Astrocyte (in vitro differentiated cells and primary cell): ENCODE measurements around the gene TMEM184B. TPM values are rescaled to one million over a fixed set of nuclear protein-coding genes. Genes with fewer than 3 reads are reported as not detected.

ENCODE experiments used
- DNase-seq: peaks from one replicate; pipeline ENCODE4 v3.0.0-alpha.2; 2010; ENCODE audit warnings: low read depth
- FAIRE-seq: peaks from 2 replicates; lab custom pipeline; 2011; peaks lifted over from hg19 to GRCh38; lab: Jason Lieb, UNC
- H2AFZ ChIP-seq: 2 replicates; pipeline ENCODE4 v1.6.0; 2012; ENCODE audit warnings: low read depth, low read length, inconsistent platforms
- H3K27ac ChIP-seq: 2 replicates; pipeline ENCODE4 v1.5.1; 2011; ENCODE audit warnings: low read depth, low read length, inconsistent platforms
- H3K27me3 ChIP-seq: 2 replicates; pipeline ENCODE4 v1.6.0; 2011; ENCODE audit warnings: low read length, inconsistent platforms; ENCODE audit not compliant: insufficient read depth
- H3K36me3 ChIP-seq: 2 replicates; pipeline ENCODE4 v1.5.1; 2011; ENCODE audit warnings: low read length, inconsistent platforms; ENCODE audit not compliant: insufficient read depth
- H3K4me1 ChIP-seq: 2 replicates; pipeline ENCODE4 v1.5.1; 2011; ENCODE audit warnings: low read length, inconsistent platforms; ENCODE audit not compliant: insufficient read depth
- H3K4me2 ChIP-seq: 2 replicates; pipeline ENCODE4 v1.6.0; 2012; ENCODE audit warnings: low read length, inconsistent platforms
- H3K4me3 ChIP-seq: 2 replicates; pipeline ENCODE4 v1.5.1; 2011; ENCODE audit warnings: low read depth, mild to moderate bottlenecking, low read length, inconsistent platforms; ENCODE audit not compliant: insufficient read depth
- H3K79me2 ChIP-seq: 2 replicates; pipeline ENCODE4 v1.6.0; 2012; ENCODE audit warnings: mild to moderate bottlenecking, low read length, inconsistent platforms; ENCODE audit not compliant: insufficient read depth
- H3K9ac ChIP-seq: 2 replicates; pipeline ENCODE4 v1.6.0; 2012; ENCODE audit warnings: mild to moderate bottlenecking, low read length, inconsistent platforms
- H3K9me3 ChIP-seq: 2 replicates; pipeline ENCODE4 v1.5.1; 2012; ENCODE audit warnings: low read depth, mild to moderate bottlenecking, low read length, inconsistent platforms; ENCODE audit not compliant: insufficient read depth
- H4K20me1 ChIP-seq: 2 replicates; pipeline ENCODE4 v1.6.0; 2012; ENCODE audit warnings: low read length, inconsistent platforms; ENCODE audit not compliant: insufficient read depth
- H3K27ac Mint-ChIP-seq: one replicate; pipeline ENCODE4 v1.8.0; 2021; ENCODE audit warnings: mild to moderate bottlenecking, mixed read lengths; ENCODE audit not compliant: unreplicated experiment
- H3K27me3 Mint-ChIP-seq: one replicate; pipeline ENCODE4 v1.8.0; 2021; ENCODE audit warnings: low read depth, mixed read lengths; ENCODE audit not compliant: unreplicated experiment
- H3K36me3 Mint-ChIP-seq: one replicate; pipeline ENCODE4 v1.8.0; 2021; ENCODE audit warnings: low read depth, mixed read lengths; ENCODE audit not compliant: unreplicated experiment
- H3K4me1 Mint-ChIP-seq: one replicate; pipeline ENCODE4 v1.8.0; 2021; ENCODE audit warnings: low read depth, mixed read lengths; ENCODE audit not compliant: unreplicated experiment
- H3K4me3 Mint-ChIP-seq: one replicate; pipeline ENCODE4 v1.8.0; 2021; ENCODE audit warnings: mild to moderate bottlenecking, moderate library complexity, mixed read lengths; ENCODE audit not compliant: unreplicated experiment
- H3K9me3 Mint-ChIP-seq: one replicate; pipeline ENCODE4 v1.8.0; 2021; ENCODE audit warnings: mild to moderate bottlenecking, mixed read lengths; ENCODE audit not compliant: unreplicated experiment
- EZH2 ChIP-seq: IDR thresholded peaks from 2 replicates; pipeline ENCODE4 v1.6.1; 2012; ENCODE audit warnings: mild to moderate bottlenecking, low read length, inconsistent platforms; ENCODE audit not compliant: insufficient read depth
- total RNA-seq: library from RNA; stranded (reverse); gene quantifications from 2 replicates; pipeline ENCODE4 v1.2.1, GENCODE V29; 2021
- TF ChIP-seq, protein P1 (sequence below): IDR thresholded peaks from 2 replicates; pipeline ENCODE4 v1.5.1; 2011; ENCODE audit warnings: low read depth, mild to moderate bottlenecking, inconsistent platforms, low read length, moderate library complexity; ENCODE audit not compliant: insufficient read depth

Gene TMEM184B
- total RNA-seq, 1 donor from 2014 or later: 109 TPM

DNA sequence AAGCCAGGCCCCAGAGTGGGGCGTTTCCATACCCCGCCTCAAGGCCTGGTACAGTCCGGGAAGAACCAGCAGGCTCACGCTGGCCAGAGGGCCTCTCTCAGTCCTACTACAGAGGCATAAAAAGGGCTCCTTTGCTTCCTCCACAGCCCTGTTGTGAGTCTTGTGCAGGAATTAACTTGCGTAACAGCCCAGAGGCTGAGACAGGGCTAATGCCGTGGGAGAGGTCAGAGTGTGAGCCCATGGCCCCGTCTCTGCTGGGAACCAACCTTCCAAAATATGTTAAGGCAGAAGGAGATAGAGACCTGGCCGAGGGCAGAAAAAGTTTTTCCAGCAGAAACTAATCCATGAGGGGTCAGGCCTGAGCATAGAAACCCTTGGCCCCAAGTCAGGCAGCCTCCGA lies 19.9 kb upstream of the TMEM184B start:
- TF ChIP-seq, protein P1, sequence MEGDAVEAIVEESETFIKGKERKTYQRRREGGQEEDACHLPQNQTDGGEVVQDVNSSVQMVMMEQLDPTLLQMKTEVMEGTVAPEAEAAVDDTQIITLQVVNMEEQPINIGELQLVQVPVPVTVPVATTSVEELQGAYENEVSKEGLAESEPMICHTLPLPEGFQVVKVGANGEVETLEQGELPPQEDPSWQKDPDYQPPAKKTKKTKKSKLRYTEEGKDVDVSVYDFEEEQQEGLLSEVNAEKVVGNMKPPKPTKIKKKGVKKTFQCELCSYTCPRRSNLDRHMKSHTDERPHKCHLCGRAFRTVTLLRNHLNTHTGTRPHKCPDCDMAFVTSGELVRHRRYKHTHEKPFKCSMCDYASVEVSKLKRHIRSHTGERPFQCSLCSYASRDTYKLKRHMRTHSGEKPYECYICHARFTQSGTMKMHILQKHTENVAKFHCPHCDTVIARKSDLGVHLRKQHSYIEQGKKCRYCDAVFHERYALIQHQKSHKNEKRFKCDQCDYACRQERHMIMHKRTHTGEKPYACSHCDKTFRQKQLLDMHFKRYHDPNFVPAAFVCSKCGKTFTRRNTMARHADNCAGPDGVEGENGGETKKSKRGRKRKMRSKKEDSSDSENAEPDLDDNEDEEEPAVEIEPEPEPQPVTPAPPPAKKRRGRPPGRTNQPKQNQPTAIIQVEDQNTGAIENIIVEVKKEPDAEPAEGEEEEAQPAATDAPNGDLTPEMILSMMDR: no peak
- TF ChIP-seq EZH2: no peak
- H3K36me3 ChIP-seq: peaks cover 35% of the 10 kb centered on the region
- FAIRE-seq: no peak

GRCh38 chr22:38291201-38291777 lies 18.5 kb upstream of the TMEM184B start:
- Histone ChIP-seq H3K36me3 (peaks cover 25% of the 10 kb centered on the region), H3K27me3 (no peaks in the 10 kb centered on the region), H3K27ac (no peak overlapping the region), H3K4me2 (no peak overlapping the region), H3K4me3 (no peak overlapping the region), H3K4me1 (no peaks in the 10 kb centered on the region), H3K9ac (no peak overlapping the region), H2AFZ (no peak overlapping the region), H4K20me1 (peaks cover 64% of the 10 kb centered on the region), H3K79me2 (peaks cover 20% of the 10 kb centered on the region), H3K9me3 (no peaks in the 10 kb centered on the region)
- DNase-seq (no peak), FAIRE-seq (no peak)
- Mint-ChIP-seq H3K4me3 (no peak overlapping the region), H3K36me3 (peaks cover 20% of the 10 kb centered on the region), H3K9me3 (no peaks in the 10 kb centered on the region), H3K27ac (no peak overlapping the region), H3K4me1 (peaks cover 9% of the 10 kb centered on the region), H3K27me3 (no peaks in the 10 kb centered on the region)
- no peak for TF ChIP-seq EZH2
- TF ChIP-seq, protein P1: no peak

More for the DNA sequence above, 19.9 kb upstream of the TMEM184B start:
- H3K4me2 ChIP-seq: no peak overlapping the region
- Mint-ChIP-seq H3K9me3 (no peaks in the 10 kb centered on the region), H3K36me3 (peaks cover 24% of the 10 kb centered on the region), H3K4me1 (peaks cover 5% of the 10 kb centered on the region), H3K27ac (no peak overlapping the region), H3K4me3 (no peak overlapping the region), H3K27me3 (no peaks in the 10 kb centered on the region)
- no peak overlapping the region for H3K9ac ChIP-seq
- no peak overlapping the region for H2AFZ ChIP-seq
- H3K79me2 ChIP-seq: peaks cover 34% of the 10 kb centered on the region
- H3K4me3 ChIP-seq: no peak overlapping the region
- no peaks in the 10 kb centered on the region for H3K9me3 ChIP-seq
- H4K20me1 ChIP-seq: peaks cover 72% of the 10 kb centered on the region
- no peak overlapping the region for H3K27ac ChIP-seq
- H3K27me3 ChIP-seq: no peaks in the 10 kb centered on the region
- no peak for DNase-seq
- H3K4me1 ChIP-seq: no peaks in the 10 kb centered on the region

- no peak overlapping the region for H3K27ac ChIP-seq
- no peaks in the 10 kb centered on the region for H3K27me3 ChIP-seq
- H3K4me3 Mint-ChIP-seq: no peak overlapping the region
- no peak overlapping the region for H2AFZ ChIP-seq
- H3K9me3 Mint-ChIP-seq: no peaks in the 10 kb centered on the region
- H3K27me3 Mint-ChIP-seq: no peaks in the 10 kb centered on the region
- no peak overlapping the region for H3K4me2 ChIP-seq
- no peaks in the 10 kb centered on the region for H3K9me3 ChIP-seq
- H3K9ac ChIP-seq: no peak overlapping the region
- H3K36me3 ChIP-seq: peaks cover 16% of the 10 kb centered on the region
- H3K36me3 Mint-ChIP-seq: peaks cover 17% of the 10 kb centered on the region
- DNase-seq (no peak), FAIRE-seq (no peak)
- no peak overlapping the region for H3K4me3 ChIP-seq
- peaks cover 55% of the 10 kb centered on the region for H4K20me1 ChIP-seq
- no peak for TF ChIP-seq EZH2
- TF ChIP-seq, protein P1: no peak
- H3K4me1 Mint-ChIP-seq: peaks cover 9% of the 10 kb centered on the region
- H3K27ac Mint-ChIP-seq: peak overlapping the region; percentile 12
- no peaks in the 10 kb centered on the region for H3K4me1 ChIP-seq
- H3K79me2 ChIP-seq: peaks cover 10% of the 10 kb centered on the region
Observed at GRCh38 chr22:38290347-38290746, 17.5 kb upstream of the TMEM184B start.
